Osteoblast (primary cell): ENCODE measurements around the gene ALKBH8. TPM values are rescaled to one million over a fixed set of nuclear protein-coding genes. Genes with fewer than 3 reads are reported as not detected.
A peak's percentile ranks its signal among the peaks of the same experiment; 100 is the strongest.

Source experiments
- DNase-seq: peaks from one replicate; pipeline ENCODE4 v3.0.0; 2011; ENCODE audit warnings: low spot score, mixed read lengths; ENCODE audit not compliant: insufficient read length; ENCODE audit errors: missing footprints
- H2AFZ ChIP-seq: 2 replicates; pipeline ENCODE4 v1.6.0; 2011; ENCODE audit warnings: mild to moderate bottlenecking, low read length
- H3K27ac ChIP-seq: 2 replicates; pipeline ENCODE4 v1.5.1; 2011; ENCODE audit warnings: mild to moderate bottlenecking, low read depth, low read length, moderate library complexity
- H3K27me3 ChIP-seq: 2 replicates; pipeline ENCODE4 v1.6.0; 2012; ENCODE audit warnings: mild to moderate bottlenecking, control low read depth, inconsistent platforms, low read length, moderate library complexity; ENCODE audit not compliant: insufficient read depth
- H3K36me3 ChIP-seq: 2 replicates; pipeline ENCODE4 v1.5.1; 2011; ENCODE audit warnings: mild to moderate bottlenecking, low read length, control low read depth, moderate library complexity; ENCODE audit not compliant: insufficient read depth
- H3K4me1 ChIP-seq: 2 replicates; pipeline ENCODE4 v1.5.1; 2011; ENCODE audit warnings: mild to moderate bottlenecking, low read length, control low read depth, moderate library complexity; ENCODE audit not compliant: insufficient read depth
- H3K4me2 ChIP-seq: 2 replicates; pipeline ENCODE4 v1.6.0; 2011; ENCODE audit warnings: mild to moderate bottlenecking, low read length; ENCODE audit not compliant: insufficient read depth
- H3K4me3 ChIP-seq: fragments of 200-600 bp; sonication (generic); 3 replicates; pipeline ENCODE4 v1.5.1; 2012; ENCODE audit warnings: mild to moderate bottlenecking, low read length, inconsistent platforms; ENCODE audit not compliant: insufficient read depth
- H3K79me2 ChIP-seq: 2 replicates; pipeline ENCODE4 v1.6.0; 2012; ENCODE audit warnings: mild to moderate bottlenecking, low read length, control low read depth, inconsistent platforms; ENCODE audit not compliant: insufficient read depth
- H3K9me3 ChIP-seq: 2 replicates; pipeline ENCODE4 v1.5.1; 2011; ENCODE audit warnings: low read depth, low read length, control low read depth
- H4K20me1 ChIP-seq: 2 replicates; pipeline ENCODE4 v1.6.0; 2012; ENCODE audit warnings: mild to moderate bottlenecking, low read length, control low read depth; ENCODE audit not compliant: insufficient read depth
- total RNA-seq: library from RNA; depleted of rRNA; stranded (reverse); fragments of >200 nt; gene quantifications from 2 replicates; pipeline ENCODE4 v1.2.3, GENCODE V29; 2012
- TF ChIP-seq, protein P1 (sequence below): IDR thresholded peaks from 2 replicates; pipeline ENCODE4 v1.5.1; 2011; ENCODE audit warnings: mild to moderate bottlenecking, low read depth, low read length, moderate library complexity; ENCODE audit errors: extremely low read depth

Gene ALKBH8
- total RNA-seq, 1 donor, result 6.2 TPM

DNA sequence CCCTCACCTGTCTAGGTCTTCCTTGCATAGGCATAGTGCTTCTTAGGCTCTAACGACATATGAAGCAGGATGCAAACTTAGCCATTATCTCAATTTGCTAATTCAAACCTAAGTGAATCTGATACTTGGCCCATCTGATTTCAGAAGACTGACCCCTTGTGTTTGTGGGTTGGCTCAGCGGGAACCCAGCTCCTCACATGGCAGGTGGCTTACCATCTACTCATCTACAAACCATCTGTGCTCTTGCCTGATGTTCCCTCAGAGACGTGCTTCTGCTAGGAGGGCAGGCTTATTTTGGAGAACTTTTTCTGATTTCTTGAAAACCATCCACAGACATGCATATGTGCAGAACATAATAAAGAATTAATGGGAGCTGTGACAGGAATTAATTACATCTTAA is 40.6 kb upstream of the ALKBH8 start:
- Histone ChIP-seq H3K4me2 (no peak overlapping the region), H3K27ac (no peak overlapping the region), H4K20me1 (no peaks in the 10 kb centered on the region), H2AFZ (no peak overlapping the region), H3K36me3 (no peaks in the 10 kb centered on the region), H3K4me1 (no peaks in the 10 kb centered on the region), H3K9me3 (no peaks in the 10 kb centered on the region), H3K79me2 (no peaks in the 10 kb centered on the region), H3K4me3 (no peak overlapping the region), H3K27me3 (peaks cover 29% of the 10 kb centered on the region)
- TF ChIP-seq, protein P1, sequence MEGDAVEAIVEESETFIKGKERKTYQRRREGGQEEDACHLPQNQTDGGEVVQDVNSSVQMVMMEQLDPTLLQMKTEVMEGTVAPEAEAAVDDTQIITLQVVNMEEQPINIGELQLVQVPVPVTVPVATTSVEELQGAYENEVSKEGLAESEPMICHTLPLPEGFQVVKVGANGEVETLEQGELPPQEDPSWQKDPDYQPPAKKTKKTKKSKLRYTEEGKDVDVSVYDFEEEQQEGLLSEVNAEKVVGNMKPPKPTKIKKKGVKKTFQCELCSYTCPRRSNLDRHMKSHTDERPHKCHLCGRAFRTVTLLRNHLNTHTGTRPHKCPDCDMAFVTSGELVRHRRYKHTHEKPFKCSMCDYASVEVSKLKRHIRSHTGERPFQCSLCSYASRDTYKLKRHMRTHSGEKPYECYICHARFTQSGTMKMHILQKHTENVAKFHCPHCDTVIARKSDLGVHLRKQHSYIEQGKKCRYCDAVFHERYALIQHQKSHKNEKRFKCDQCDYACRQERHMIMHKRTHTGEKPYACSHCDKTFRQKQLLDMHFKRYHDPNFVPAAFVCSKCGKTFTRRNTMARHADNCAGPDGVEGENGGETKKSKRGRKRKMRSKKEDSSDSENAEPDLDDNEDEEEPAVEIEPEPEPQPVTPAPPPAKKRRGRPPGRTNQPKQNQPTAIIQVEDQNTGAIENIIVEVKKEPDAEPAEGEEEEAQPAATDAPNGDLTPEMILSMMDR, result no peak
- peak; percentile 17 for DNase-seq

DNA sequence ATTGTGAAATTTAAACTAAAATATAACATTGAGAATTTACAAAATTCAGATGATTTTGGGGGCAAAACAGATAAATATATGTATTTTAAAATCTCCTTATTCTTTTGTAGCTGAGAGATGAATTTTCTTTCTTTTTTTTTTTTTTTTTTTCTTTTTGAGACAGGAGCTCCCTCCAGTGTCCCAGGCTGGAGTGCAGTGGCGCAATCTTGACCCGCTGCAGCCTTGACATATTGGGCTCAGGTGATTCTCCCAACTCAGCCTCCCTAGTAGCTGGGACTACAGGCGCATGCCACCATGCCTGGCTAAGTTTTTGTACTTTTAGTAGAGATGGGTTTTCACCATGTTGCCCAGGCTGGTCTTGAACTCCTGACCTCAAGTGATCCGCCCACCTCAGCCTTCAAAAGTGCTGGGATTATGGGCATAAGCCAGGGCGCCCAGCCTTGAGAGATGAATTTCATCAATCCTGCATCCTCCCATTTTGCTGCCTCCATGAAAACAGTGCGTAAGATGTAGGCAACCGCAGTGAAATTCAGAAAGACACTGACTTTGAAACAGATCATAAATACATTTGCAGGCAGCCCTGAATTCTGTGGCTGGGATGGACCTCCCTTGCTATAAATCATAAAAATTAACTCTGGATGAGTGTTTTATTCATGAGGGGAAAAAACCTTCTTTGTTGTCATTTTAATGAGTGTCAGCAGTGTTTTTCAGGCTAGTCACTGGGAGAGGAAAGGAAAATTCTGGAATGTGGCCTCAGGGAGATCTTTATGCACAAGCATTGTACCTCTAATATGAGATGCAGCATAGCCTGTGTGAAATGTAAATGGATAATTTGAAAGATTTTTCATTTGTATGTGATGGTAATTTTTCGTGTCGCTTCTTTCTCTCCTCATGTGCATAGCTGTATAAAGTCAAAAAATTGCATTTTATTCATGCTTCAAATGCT is 39.8 kb upstream of the ALKBH8 start:
- peaks cover 35% of the 10 kb centered on the region for H3K27me3 ChIP-seq
- TF ChIP-seq, protein P1, result no peak

DNA sequence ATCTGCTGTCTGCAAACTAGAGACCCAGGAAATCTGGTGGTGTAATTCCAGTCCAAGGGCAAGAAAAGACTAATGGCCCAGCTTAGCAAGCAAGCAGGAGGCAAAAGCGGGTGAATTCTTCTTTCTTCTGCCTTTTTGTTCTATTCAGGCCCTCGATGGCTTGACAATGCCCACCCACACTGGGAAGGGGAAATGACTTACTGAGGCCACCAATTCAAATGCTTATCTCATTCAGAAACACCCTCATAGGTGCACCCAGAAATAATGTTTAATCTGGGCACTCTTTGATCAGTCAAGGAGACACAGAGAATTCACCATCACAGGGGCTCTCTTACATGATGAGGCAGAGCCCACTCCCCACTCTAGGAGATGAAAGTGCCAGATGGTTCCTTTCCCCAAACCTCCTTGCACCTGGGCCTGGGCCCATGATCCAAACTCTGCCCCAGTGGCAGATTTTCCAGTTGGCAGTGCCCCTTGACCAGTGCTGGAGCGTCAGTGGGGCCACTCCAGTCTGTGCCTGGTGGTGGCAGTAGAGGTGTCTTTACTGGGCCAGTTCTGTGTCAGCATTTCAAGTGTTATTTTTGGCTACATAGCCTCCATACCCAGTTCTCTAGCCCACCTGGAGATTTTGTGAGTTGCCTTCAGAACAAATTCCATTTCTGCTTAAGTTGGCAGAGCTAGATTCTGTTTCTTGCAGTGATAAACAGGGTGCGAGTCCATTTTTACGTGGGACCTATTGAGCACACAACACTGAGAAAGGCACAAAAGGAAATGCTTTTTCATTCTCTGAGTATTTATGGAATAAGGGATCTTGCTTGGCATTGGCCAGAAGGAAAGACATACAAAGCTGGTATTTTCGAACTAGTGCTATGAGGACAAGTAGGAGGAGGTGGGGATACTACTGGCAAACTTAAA is 32.9 kb upstream of the ALKBH8 start:
- Histone ChIP-seq H4K20me1 (no peaks in the 10 kb centered on the region), H3K4me1 (no peaks in the 10 kb centered on the region), H2AFZ (no peak overlapping the region), H3K4me2 (no peak overlapping the region), H3K27me3 (peaks cover 44% of the 10 kb centered on the region), H3K4me3 (no peak overlapping the region), H3K36me3 (no peaks in the 10 kb centered on the region), H3K79me2 (no peaks in the 10 kb centered on the region), H3K27ac (no peak overlapping the region), H3K9me3 (no peaks in the 10 kb centered on the region)
- peak; percentile 91 for DNase-seq
- TF ChIP-seq, protein P1, result peak; percentile 49

More for the DNA sequence above, 39.8 kb upstream of the ALKBH8 start:
- Histone ChIP-seq H3K36me3 (no peaks in the 10 kb centered on the region), H2AFZ (no peak overlapping the region), H3K4me1 (no peaks in the 10 kb centered on the region), H3K4me3 (no peak overlapping the region), H4K20me1 (no peaks in the 10 kb centered on the region), H3K79me2 (no peaks in the 10 kb centered on the region), H3K27ac (no peak overlapping the region), H3K9me3 (no peaks in the 10 kb centered on the region), H3K4me2 (no peak overlapping the region)
- no peak for DNase-seq
